ENCODE measurements around the gene RAD51B.

The RAD51B gene

GRCh38 chr14:68282479-68283377 lies 463.1 kb downstream of the RAD51B start:
- H3K9me3 Mint-ChIP-seq, result no peaks in the 10 kb centered on the region
- H3K36me3 Mint-ChIP-seq (ENCODE audit: low read depth), result no peaks in the 10 kb centered on the region
- H3K4me3 Mint-ChIP-seq, result no peak overlapping the region
- TF ChIP-seq CTCF (IDR thresholded peaks at IDR 0.05; ENCODE audit: unreplicated experiment in 3 of 3), result no peak
- H3K4me1 Mint-ChIP-seq, result peaks cover 66% of the 10 kb centered on the region
- H3K27ac Mint-ChIP-seq, result peak overlapping the region; percentile 12 to 97 (median 96)
- no peaks in the 10 kb centered on the region for H3K27me3 Mint-ChIP-seq (ENCODE audit: low read depth)

DNA sequence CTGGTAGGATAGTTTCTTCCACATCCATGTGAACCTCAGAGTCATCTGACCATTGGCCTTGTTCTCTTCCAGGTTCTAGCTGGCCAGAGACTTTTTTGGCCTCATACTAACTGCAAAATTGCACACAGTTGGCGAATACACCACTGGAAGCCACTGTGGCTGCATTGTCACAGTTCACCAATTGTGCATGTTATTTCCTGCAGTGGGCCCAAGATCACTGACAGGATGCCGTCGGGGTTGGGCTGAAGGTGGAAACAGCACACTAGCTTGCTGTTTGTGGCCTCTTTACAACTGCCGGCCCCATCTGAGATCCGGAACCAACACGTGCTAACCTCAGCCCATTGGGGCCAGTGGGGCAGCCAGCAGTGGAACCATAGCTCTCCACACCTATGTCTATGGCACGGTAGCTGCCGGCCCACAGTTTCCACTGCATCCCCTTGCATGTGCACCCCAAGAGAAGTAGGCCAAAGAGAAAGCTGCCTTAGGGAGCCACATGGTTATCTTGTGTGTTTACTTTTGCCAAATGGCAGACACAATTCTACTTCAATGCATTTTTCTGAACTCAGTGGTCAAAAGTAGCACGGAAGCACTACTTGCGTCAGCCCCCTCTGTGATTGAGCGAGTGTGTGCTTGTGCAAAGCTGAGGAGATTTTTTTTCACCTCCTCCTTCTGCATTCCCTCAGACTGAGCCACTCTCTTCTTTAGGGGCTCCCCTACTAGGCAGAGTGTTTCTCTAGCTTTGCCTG lies 464.0 kb downstream of the RAD51B start:
- TF ChIP-seq CTCF (IDR thresholded peaks at IDR 0.05; ENCODE audit: unreplicated experiment in 3 of 3), result no peak
- no peaks in the 10 kb centered on the region for H3K36me3 Mint-ChIP-seq (ENCODE audit: low read depth)
- H3K4me3 Mint-ChIP-seq, result no peak overlapping the region
- peak overlapping the region; percentile 30 to 97 (median 96) for H3K27ac Mint-ChIP-seq
- no peaks in the 10 kb centered on the region for H3K27me3 Mint-ChIP-seq (ENCODE audit: low read depth)
- peaks cover 64% of the 10 kb centered on the region for H3K4me1 Mint-ChIP-seq
- H3K9me3 Mint-ChIP-seq, result no peaks in the 10 kb centered on the region

- Mint-ChIP-seq H3K27me3 (ENCODE audit: low read depth) (no peaks in the 10 kb centered on the region), H3K4me1 (peaks cover 57% of the 10 kb centered on the region), H3K36me3 (ENCODE audit: low read depth) (no peaks in the 10 kb centered on the region), H3K9me3 (no peaks in the 10 kb centered on the region), H3K27ac (peak overlapping the region; percentile 30 to 97 (median 96)), H3K4me3 (no peak overlapping the region)
- no peak for TF ChIP-seq CTCF (IDR thresholded peaks at IDR 0.05; ENCODE audit: unreplicated experiment in 3 of 3)
These were observed 464.8 kb downstream of the RAD51B start for GRCh38 chr14:68284333-68284732.

- H3K9me3 Mint-ChIP-seq, result no peaks in the 10 kb centered on the region
- H3K27ac Mint-ChIP-seq, result peak overlapping the region; percentile 80 to 97 (median 96)
- no peak for TF ChIP-seq CTCF (IDR thresholded peaks at IDR 0.05; ENCODE audit: unreplicated experiment in 3 of 3)
- no peaks in the 10 kb centered on the region for H3K27me3 Mint-ChIP-seq (ENCODE audit: low read depth)
- no peaks in the 10 kb centered on the region for H3K36me3 Mint-ChIP-seq (ENCODE audit: low read depth)
- H3K4me1 Mint-ChIP-seq, result peaks cover 54% of the 10 kb centered on the region
- peak overlapping the region in 1 of 3 experiments; percentile 3 for H3K4me3 Mint-ChIP-seq
These were observed 465.3 kb downstream of the RAD51B start for GRCh38 chr14:68284834-68285233.

- no peak for TF ChIP-seq CTCF (IDR thresholded peaks at IDR 0.05; ENCODE audit: unreplicated experiment in 3 of 3)
- H3K27ac Mint-ChIP-seq, result peak overlapping the region; percentile 80 to 97 (median 96)
- no peaks in the 10 kb centered on the region for H3K27me3 Mint-ChIP-seq (ENCODE audit: low read depth)
- no peak overlapping the region for H3K4me3 Mint-ChIP-seq
- no peaks in the 10 kb centered on the region for H3K36me3 Mint-ChIP-seq (ENCODE audit: low read depth)
- H3K9me3 Mint-ChIP-seq, result no peaks in the 10 kb centered on the region
- H3K4me1 Mint-ChIP-seq, result peaks cover 47% of the 10 kb centered on the region
These were observed 466.0 kb downstream of the RAD51B start for GRCh38 chr14:68285421-68286179.

Data from nephron (organoid).